ENCODE measurements around the gene UVSSA. TPM values are rescaled to one million over a fixed set of nuclear protein-coding genes. Genes with fewer than 3 reads are reported as not detected.

The UVSSA gene
- total and polyA plus RNA-seq, 2 donors (not counting 1 experiment from before 2014, with no cell fraction given) = 4.6 to 7.6 TPM

GRCh38 chr4:1399508-1400190 is 52.6 kb downstream of the UVSSA start:
- no peaks in the 10 kb centered on the region for H3K36me3 ChIP-seq (ENCODE audit: control insufficient read depth, insufficient read depth, low read length)
- no peak overlapping the region for H3K27ac ChIP-seq (ENCODE audit: insufficient read depth, low read length)
- no peak overlapping the region for H3K4me3 ChIP-seq (replicated peaks in 1 of 4; ENCODE audit: control extremely low read depth in 1 of 4, insufficient read depth in 1 of 4, low read depth in 3 of 4, low read length in 4 of 4)
- no peak for TF ChIP-seq CTCF (conservative IDR thresholded peaks at IDR 0.05 in 1 of 2, IDR thresholded peaks at IDR 0.05 in 1 of 2; ENCODE audit: low read depth in 1 of 2, low read length in 2 of 2)
- no peak for TF ChIP-seq EZH2 (IDR thresholded peaks at IDR 0.05; ENCODE audit: low read length, missing control alignments)
- H3K4me2 ChIP-seq (ENCODE audit: extremely low read depth, insufficient read depth, low read length) = no peak overlapping the region
- H2AFZ ChIP-seq (ENCODE audit: low read length) = no peak overlapping the region
- no peak for DNase-seq (ENCODE audit: low read depth in 2 of 2)
- no peaks in the 10 kb centered on the region for H4K20me1 ChIP-seq (ENCODE audit: control insufficient read depth, extremely low read depth, insufficient read depth, low read length)
- H3K4me1 ChIP-seq (ENCODE audit: control insufficient read depth, extremely low read depth, insufficient read depth, low read length) = no peaks in the 10 kb centered on the region
- H3K27me3 ChIP-seq (ENCODE audit: control insufficient read depth, insufficient read depth, low read length) = peaks cover 32% of the 10 kb centered on the region
- H3K9ac ChIP-seq (ENCODE audit: insufficient read depth, low read length) = no peak overlapping the region
- H3K79me2 ChIP-seq (ENCODE audit: control insufficient read depth, insufficient read depth, low read length) = no peaks in the 10 kb centered on the region
- H3K9me3 ChIP-seq (ENCODE audit: control insufficient read depth, insufficient read depth, low read depth, low read length) = peaks cover 2% of the 10 kb centered on the region

- no peak overlapping the region for H3K4me3 ChIP-seq (replicated peaks in 1 of 4; ENCODE audit: control extremely low read depth in 1 of 4, insufficient read depth in 1 of 4, low read depth in 3 of 4, low read length in 4 of 4)
- H4K20me1 ChIP-seq (ENCODE audit: control insufficient read depth, extremely low read depth, insufficient read depth, low read length) = no peaks in the 10 kb centered on the region
- H3K27me3 ChIP-seq (ENCODE audit: control insufficient read depth, insufficient read depth, low read length) = peaks cover 38% of the 10 kb centered on the region
- H2AFZ ChIP-seq (ENCODE audit: low read length) = no peak overlapping the region
- H3K4me2 ChIP-seq (ENCODE audit: extremely low read depth, insufficient read depth, low read length) = no peak overlapping the region
- no peak overlapping the region for H3K9ac ChIP-seq (ENCODE audit: insufficient read depth, low read length)
- DNase-seq (ENCODE audit: low read depth in 2 of 2) = no peak
- no peaks in the 10 kb centered on the region for H3K4me1 ChIP-seq (ENCODE audit: control insufficient read depth, extremely low read depth, insufficient read depth, low read length)
- H3K79me2 ChIP-seq (ENCODE audit: control insufficient read depth, insufficient read depth, low read length) = no peaks in the 10 kb centered on the region
- no peak overlapping the region for H3K27ac ChIP-seq (ENCODE audit: insufficient read depth, low read length)
- H3K36me3 ChIP-seq (ENCODE audit: control insufficient read depth, insufficient read depth, low read length) = no peaks in the 10 kb centered on the region
- no peak for TF ChIP-seq EZH2 (IDR thresholded peaks at IDR 0.05; ENCODE audit: low read length, missing control alignments)
- TF ChIP-seq CTCF (conservative IDR thresholded peaks at IDR 0.05 in 1 of 2, IDR thresholded peaks at IDR 0.05 in 1 of 2; ENCODE audit: low read depth in 1 of 2, low read length in 2 of 2) = no peak
- peaks cover 2% of the 10 kb centered on the region for H3K9me3 ChIP-seq (ENCODE audit: control insufficient read depth, insufficient read depth, low read depth, low read length)
These were observed 53.3 kb downstream of the UVSSA start for GRCh38 chr4:1400191-1400805.

GRCh38 chr4:1400831-1401408 is 53.9 kb downstream of the UVSSA start:
- no peak for DNase-seq (ENCODE audit: low read depth in 2 of 2)
- Histone ChIP-seq H3K9me3 (ENCODE audit: control insufficient read depth, insufficient read depth, low read depth, low read length) (peaks cover 2% of the 10 kb centered on the region), H3K79me2 (ENCODE audit: control insufficient read depth, insufficient read depth, low read length) (no peaks in the 10 kb centered on the region), H3K27me3 (ENCODE audit: control insufficient read depth, insufficient read depth, low read length) (peaks cover 42% of the 10 kb centered on the region), H3K27ac (ENCODE audit: insufficient read depth, low read length) (no peak overlapping the region), H3K4me1 (ENCODE audit: control insufficient read depth, extremely low read depth, insufficient read depth, low read length) (no peaks in the 10 kb centered on the region), H3K9ac (ENCODE audit: insufficient read depth, low read length) (no peak overlapping the region), H3K4me3 (replicated peaks in 1 of 4; ENCODE audit: control extremely low read depth in 1 of 4, insufficient read depth in 1 of 4, low read depth in 3 of 4, low read length in 4 of 4) (no peak overlapping the region), H3K4me2 (ENCODE audit: extremely low read depth, insufficient read depth, low read length) (no peak overlapping the region), H3K36me3 (ENCODE audit: control insufficient read depth, insufficient read depth, low read length) (no peaks in the 10 kb centered on the region), H2AFZ (ENCODE audit: low read length) (no peak overlapping the region), H4K20me1 (ENCODE audit: control insufficient read depth, extremely low read depth, insufficient read depth, low read length) (no peaks in the 10 kb centered on the region)
- no peak for TF ChIP-seq CTCF (conservative IDR thresholded peaks at IDR 0.05 in 1 of 2, IDR thresholded peaks at IDR 0.05 in 1 of 2; ENCODE audit: low read depth in 1 of 2, low read length in 2 of 2)
- no peak for TF ChIP-seq EZH2 (IDR thresholded peaks at IDR 0.05; ENCODE audit: low read length, missing control alignments)

All from fibroblast of lung (primary cell).